ENCODE data around the gene ATP13A5.

ATP13A5 gene

DNA sequence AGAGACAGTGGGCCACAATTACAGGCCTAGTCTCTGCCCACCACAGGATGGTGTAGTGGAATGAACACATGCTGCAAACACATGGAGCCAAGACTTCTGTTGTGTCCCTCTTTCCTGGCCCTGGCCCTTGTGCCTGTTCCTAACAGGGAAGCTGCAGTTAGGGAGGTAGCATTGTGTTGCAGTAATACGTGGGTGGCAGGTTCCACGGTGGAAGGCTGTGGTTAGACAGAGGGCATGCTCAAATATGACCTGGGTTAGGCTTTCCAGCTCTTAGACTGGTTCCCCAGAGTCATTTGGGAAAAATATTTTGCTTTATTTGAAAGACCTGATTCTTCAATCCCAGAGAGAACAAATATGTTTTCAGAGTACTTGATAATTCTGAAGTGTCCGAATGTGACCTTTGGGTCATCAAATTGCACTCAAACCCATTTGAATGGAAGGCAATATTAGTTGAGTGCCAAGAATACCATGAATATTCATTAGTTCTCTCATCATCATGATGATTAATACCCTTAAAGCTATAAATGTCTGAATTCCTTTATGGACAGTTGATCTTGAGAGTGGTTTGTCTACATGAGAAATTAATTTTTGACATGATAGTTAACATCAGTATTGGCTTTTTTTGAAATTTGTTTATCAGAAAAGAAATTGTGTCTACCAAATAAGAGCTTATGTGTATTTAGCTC is 109.1 kb downstream of the ATP13A5 start:
- DNase-seq = no peak

- DNase-seq = no peak
Observed at GRCh38 chr3:193262707-193263106, 115.8 kb downstream of the ATP13A5 start.

- no peak for DNase-seq
Observed at GRCh38 chr3:193261970-193262369, 116.6 kb downstream of the ATP13A5 start.

- DNase-seq = no peak
Observed at GRCh38 chr3:193253986-193254660, 124.4 kb downstream of the ATP13A5 start.

GRCh38 chr3:193250492-193250891 is 128.1 kb downstream of the ATP13A5 start:
- DNase-seq = no peak

GRCh38 chr3:193248848-193249468 is 129.6 kb downstream of the ATP13A5 start:
- no peak for DNase-seq

GRCh38 chr3:193243571-193243970 is 135.0 kb downstream of the ATP13A5 start:
- no peak for DNase-seq

DNA sequence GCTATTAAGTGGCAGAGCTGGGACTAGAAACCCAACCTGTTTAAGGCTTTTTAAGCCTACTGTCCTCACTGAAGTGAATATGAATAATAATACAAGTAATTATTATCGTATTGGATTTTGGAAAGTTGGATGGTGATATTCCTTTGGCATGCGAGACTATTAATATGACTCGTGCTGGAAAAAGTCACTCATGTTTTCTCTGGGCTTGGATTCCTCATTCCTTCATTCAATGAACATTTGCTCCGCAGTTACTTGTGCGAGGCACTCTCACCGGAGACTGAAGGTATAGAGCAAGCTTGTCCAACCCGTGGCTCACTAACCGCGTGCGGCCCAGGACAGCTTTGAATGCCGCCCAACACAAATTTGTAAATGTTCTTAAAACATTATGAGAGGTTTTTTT is 136.8 kb downstream of the ATP13A5 start:
- DNase-seq = peak; percentile 38

- peak; percentile 70 for DNase-seq
Observed at GRCh38 chr3:193240850-193241706, 137.5 kb downstream of the ATP13A5 start, which contains the start of gene PLAAT1. PLAAT1 (plus strand) TSS chr3:193241222; CDS start chr3:193255651, 14,429 bp downstream.

DNA sequence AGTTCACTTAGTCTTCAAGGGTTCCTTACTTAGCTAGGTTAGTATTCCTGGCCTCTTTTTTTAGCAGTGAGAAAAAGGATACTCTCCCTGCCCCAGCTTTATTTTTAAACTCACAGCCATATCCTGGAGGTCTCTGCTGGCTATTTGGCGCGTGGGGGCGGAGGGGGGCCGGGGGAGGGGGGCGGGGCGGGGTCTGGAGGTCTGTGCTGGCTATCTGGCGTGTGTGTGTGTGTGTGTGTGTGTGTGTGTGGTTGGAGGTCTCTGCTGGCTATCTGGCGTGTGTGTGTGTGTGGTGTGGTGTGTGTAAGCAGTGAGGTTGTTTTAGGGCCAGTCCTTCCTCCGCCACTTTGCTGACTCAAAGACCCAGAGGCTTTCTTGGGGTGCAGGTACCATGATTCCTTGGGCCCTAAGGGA is 138.1 kb downstream of the ATP13A5 start:
- DNase-seq = peak; percentile 5

DNA sequence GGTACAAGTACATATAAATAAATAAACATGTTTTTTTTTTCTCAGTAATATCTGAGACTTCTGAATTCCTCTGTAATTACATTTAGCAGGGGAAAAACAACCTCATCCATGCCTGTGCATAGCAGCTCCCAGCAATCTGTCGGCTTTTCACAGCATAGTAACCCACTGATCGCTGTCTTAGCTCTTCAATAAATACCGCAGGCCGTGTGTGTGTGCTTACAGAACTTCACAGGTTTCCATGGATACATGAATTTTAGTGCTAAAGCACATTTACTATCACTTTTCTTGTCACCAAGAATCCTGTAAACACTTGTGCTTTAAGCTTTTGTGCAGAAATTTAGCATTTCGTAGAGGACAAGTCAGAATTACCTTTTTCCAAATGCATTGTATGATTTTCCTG is 141.5 kb downstream of the ATP13A5 start:
- no peak for DNase-seq

- DNase-seq = no peak
Observed at GRCh38 chr3:193236599-193236998, 142.0 kb downstream of the ATP13A5 start.

DNA sequence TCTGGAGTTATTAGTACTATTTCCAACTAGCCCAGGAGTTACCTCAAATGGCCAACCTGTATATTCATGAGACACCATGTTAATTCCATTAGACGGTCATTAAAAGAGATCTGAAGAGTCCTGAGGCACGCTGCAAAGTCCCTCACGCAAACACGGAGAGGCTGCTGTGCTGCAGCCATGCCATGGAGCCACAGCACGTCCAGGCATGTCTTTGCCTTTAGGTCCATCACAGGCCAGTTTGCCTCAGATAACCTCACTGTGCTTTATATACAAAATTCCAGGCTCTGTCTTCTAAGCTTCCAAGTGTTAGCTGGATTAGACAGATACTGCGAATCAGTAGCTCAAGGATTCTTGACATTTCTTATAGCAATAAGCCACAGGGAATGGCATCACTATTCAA is 147.4 kb downstream of the ATP13A5 start:
- DNase-seq = no peak

GRCh38 chr3:193230610-193231009 is 147.9 kb downstream of the ATP13A5 start:
- DNase-seq = no peak

GRCh38 chr3:193229851-193230420 is 148.6 kb downstream of the ATP13A5 start:
- no peak for DNase-seq

GRCh38 chr3:193228206-193228605 is 150.3 kb downstream of the ATP13A5 start:
- no peak for DNase-seq

DNA sequence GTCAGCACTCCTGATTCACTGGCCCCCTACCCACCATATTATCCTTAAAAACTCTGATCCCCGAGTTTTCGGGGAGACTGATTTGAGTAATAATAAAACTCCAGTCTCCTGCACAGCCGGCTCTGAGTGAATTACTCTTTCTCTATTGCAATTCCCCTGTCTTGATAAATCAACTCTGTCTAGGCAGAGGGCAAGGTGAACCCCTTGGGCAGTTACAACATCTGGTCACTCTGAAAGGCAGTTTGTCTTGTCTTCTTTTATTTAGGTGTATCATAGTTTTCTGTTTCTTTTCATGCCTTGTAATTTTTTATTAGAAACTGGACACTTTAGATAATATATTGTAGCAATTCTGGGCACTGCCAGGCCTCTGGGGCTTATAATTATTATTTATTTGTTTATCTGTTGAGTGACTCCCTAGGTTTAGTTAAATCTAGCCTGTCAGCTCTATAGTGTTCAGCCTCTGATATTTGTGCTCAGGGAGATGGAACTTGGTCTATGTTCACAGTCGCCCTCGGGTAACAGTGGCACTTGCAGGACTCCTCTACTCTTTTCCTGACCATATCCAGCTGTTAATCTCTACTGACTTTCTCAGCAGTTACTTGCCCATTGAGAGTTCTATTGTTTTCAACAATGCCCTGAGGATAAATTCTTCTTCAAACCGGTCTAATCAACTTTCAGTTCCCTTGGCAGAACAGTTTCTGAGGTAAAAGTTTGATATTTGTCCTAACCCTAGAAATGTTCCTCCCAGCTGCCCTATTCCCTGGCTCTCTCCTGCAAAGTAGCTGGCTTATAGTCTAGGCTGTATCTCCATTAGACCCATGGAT is 153.0 kb downstream of the ATP13A5 start:
- no peak for DNase-seq
